PC-3 (cell line): ENCODE measurements around the gene KLHL40. TPM values are rescaled to one million over a fixed set of nuclear protein-coding genes. Genes with fewer than 3 reads are reported as not detected.

Source experiments
- ATAC-seq: fragments of 200-7000 bp; cut with Tn5 transposase; 2 replicates; pipeline ENCODE4 v1.9.1; 2020; ENCODE audit warnings: mild to moderate bottlenecking, moderate library complexity
- BruUV-seq: library from RNA; stranded (reverse); fragments of 400-500 nt; replicated peaks from 2 replicates; lab custom pipeline; 2021; lab: Mats Ljungman, UMichigan
- CTCF ChIA-PET: fragments of 300-600 bp; sonication (Branson Sonifier 250); formaldehyde crosslinking; loops from one replicate; lab custom pipeline; 2022; ENCODE audit warnings: antibody characterized with exemption; lab: Charles Lee
- POLR2A ChIA-PET: fragments of 300-600 bp; sonication (Branson Sonifier 250); formaldehyde crosslinking; loops from one replicate; lab custom pipeline; 2022; ENCODE audit warnings: antibody characterized with exemption; ENCODE audit not compliant: unreplicated experiment; lab: Charles Lee
- DNase-seq: peaks from one replicate; pipeline ENCODE4 v3.0.0-alpha.2; 2015
- H2AFZ ChIP-seq: fragments of 300-600 bp; sonication (generic); 2 replicates; pipeline ENCODE4 v1.6.0; 2016; ENCODE audit warnings: antibody characterized with exemption, low read length
- H3F3A ChIP-seq: fragments of 300-600 bp; sonication (generic); one replicate; pipeline ENCODE4 v1.6.0; 2017; ENCODE audit warnings: antibody characterized with exemption, low read length, control low read depth, mild to moderate bottlenecking; ENCODE audit not compliant: unreplicated experiment
- H3K27ac ChIP-seq: fragments of 300-600 bp; sonication (generic); 2 replicates; pipeline ENCODE4 v1.5.1; 2016; ENCODE audit warnings: mild to moderate bottlenecking, low read length
- H3K27me3 ChIP-seq: fragments of 300-600 bp; sonication (generic); 2 replicates; pipeline ENCODE4 v1.6.1; 2016; ENCODE audit warnings: low read length, mixed read lengths
- H3K36me3 ChIP-seq: fragments of 300-600 bp; sonication (generic); 2 replicates; pipeline ENCODE4 v1.6.1; 2016; ENCODE audit warnings: low read depth, mixed run types, low read length, mixed read lengths
- H3K4me1 ChIP-seq: fragments of 300-600 bp; sonication (generic); 2 replicates; pipeline ENCODE4 v1.5.1; 2016; ENCODE audit warnings: low read length; ENCODE audit not compliant: insufficient read depth
- H3K4me2 ChIP-seq: fragments of 300-600 bp; sonication (generic); 2 replicates; pipeline ENCODE4 v1.6.0; 2016; ENCODE audit warnings: low read length
- H3K4me3 ChIP-seq: fragments of 300-600 bp; sonication (generic); 2 replicates; pipeline ENCODE4 v1.5.1; 2016; ENCODE audit warnings: mild to moderate bottlenecking, low read length, mixed read lengths
- H3K79me2 ChIP-seq: fragments of 300-600 bp; sonication (generic); 2 replicates; pipeline ENCODE4 v1.6.1; 2017; ENCODE audit warnings: low read length, mixed read lengths
- H3K9ac ChIP-seq: fragments of 300-600 bp; sonication (generic); 2 replicates; pipeline ENCODE4 v1.6.0; 2016; ENCODE audit warnings: mild to moderate bottlenecking, low read length
- H3K9me2 ChIP-seq: fragments of 300-600 bp; sonication (generic); replicated peaks from 2 replicates; pipeline ENCODE4 v1.6.1; 2016; ENCODE audit warnings: mixed run types, low read length, mixed read lengths
- H3K9me3 ChIP-seq: fragments of 300-600 bp; sonication (generic); 2 replicates; pipeline ENCODE4 v1.6.1; 2016; ENCODE audit warnings: low read length, mixed read lengths
- H4K20me1 ChIP-seq: fragments of 300-600 bp; sonication (generic); 2 replicates; pipeline ENCODE4 v1.6.1; 2016; ENCODE audit warnings: low read length, mixed read lengths
- EZH2 ChIP-seq: fragments of 300-600 bp; sonication (generic); IDR thresholded peaks from one replicate; pipeline ENCODE4 v1.6.1; 2017; ENCODE audit warnings: antibody characterized with exemption, mild to moderate bottlenecking, low read length; ENCODE audit not compliant: unreplicated experiment
- EZH2phosphoT487 ChIP-seq: fragments of 300-600 bp; sonication (generic); IDR thresholded peaks from 2 replicates; pipeline ENCODE4 v1.6.1; 2018; ENCODE audit warnings: mild to moderate bottlenecking, antibody characterized with exemption, low read length, borderline replicate concordance
- intact Hi-C: fragments of 100-400 bp; cut with micrococcal nuclease; formaldehyde crosslinking; loops from 2 replicates; pipeline ENCODE4 v1.9.0; 2023
- total RNA-seq: library from RNA; depleted of rRNA; stranded (reverse); fragments of >200 nt; gene quantifications from 2 replicates; pipeline ENCODE4 v1.2.3, GENCODE V29; 2014
- TF ChIP-seq, protein P1 (sequence below): fragments of 300-600 bp; sonication (generic); conservative IDR thresholded peaks from 2 replicates; pipeline ENCODE4 v1.5.1; 2017; ENCODE audit warnings: antibody characterized with exemption, low read depth, mild to moderate bottlenecking, low read length

Gene KLHL40
- total RNA-seq, 1 experiment from 2014 or later, result not detected

DNA sequence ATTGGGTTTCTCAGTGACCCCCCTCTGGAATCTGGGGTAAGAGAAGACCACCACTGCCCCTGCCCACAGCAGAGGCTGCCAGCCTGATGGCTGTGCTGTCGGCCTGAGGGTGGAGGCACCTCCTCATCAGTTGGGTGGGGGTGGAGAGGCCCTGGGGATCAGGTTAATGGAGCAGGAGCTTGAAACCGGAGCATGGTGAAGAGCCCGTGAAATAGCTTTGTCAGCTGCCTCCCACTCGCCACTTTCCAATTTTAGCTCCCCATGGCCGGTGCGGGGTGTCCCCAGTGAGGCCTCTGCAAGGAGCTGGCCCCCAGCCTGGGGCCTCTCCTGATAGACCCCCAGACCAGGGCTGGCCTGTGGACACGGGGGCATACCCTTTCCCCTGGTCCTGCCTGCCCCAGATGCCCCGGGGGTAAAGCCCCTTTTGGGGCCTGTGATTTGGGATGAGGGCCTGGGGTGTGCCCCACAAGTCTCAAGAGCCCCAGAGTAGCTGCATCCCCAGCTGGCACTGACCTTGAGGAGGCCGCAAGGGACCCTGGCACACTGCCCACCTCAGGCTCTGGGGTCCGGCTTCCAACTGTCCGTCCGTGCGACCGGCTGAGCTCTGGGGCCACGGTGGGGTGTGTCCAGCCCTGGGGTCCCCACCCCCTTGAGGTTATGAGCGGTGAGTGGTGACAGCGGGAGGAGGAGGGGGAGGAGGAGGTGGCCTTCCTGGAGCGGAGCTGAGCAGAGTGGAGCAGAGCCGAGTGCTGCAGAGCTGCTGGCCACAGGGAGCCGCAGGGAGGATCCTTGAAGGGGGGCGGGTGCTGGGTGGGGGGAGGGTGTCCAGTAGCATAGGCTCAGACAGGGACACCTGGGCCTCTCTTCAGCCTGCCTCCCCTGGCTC is 17.0 kb downstream of the KLHL40 start, which contains the start of gene HHATL:
Gene HHATL, minus strand, starts transcription at position 733 of the 886 bp plus-strand sequence. CDS start 1,972 bp downstream, outside the sequence.
- no peaks in the 10 kb centered on the region for H3F3A ChIP-seq
- no peaks in the 10 kb centered on the region for H3K79me2 ChIP-seq
- DNase-seq, result no peak
- TF ChIP-seq EZH2 (no peak), EZH2phosphoT487 (no peak)
- TF ChIP-seq, protein P1, sequence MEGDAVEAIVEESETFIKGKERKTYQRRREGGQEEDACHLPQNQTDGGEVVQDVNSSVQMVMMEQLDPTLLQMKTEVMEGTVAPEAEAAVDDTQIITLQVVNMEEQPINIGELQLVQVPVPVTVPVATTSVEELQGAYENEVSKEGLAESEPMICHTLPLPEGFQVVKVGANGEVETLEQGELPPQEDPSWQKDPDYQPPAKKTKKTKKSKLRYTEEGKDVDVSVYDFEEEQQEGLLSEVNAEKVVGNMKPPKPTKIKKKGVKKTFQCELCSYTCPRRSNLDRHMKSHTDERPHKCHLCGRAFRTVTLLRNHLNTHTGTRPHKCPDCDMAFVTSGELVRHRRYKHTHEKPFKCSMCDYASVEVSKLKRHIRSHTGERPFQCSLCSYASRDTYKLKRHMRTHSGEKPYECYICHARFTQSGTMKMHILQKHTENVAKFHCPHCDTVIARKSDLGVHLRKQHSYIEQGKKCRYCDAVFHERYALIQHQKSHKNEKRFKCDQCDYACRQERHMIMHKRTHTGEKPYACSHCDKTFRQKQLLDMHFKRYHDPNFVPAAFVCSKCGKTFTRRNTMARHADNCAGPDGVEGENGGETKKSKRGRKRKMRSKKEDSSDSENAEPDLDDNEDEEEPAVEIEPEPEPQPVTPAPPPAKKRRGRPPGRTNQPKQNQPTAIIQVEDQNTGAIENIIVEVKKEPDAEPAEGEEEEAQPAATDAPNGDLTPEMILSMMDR, result no peak
- no TSS peak for BruUV-seq
- no peak within 1 kb of the TSS for H3K9ac ChIP-seq
- no peak within 1 kb of the TSS for H3K4me2 ChIP-seq
- no peaks in the 10 kb centered on the region for H3K36me3 ChIP-seq
- H3K27me3 ChIP-seq, result no peaks in the 10 kb centered on the region
- H4K20me1 ChIP-seq, result no peaks in the 10 kb centered on the region
- no peak within 1 kb of the TSS for H3K27ac ChIP-seq
- no peaks in the 10 kb centered on the region for H3K9me2 ChIP-seq
- H3K4me3 ChIP-seq, result no peak within 1 kb of the TSS
- ChIA-PET CTCF (no interaction called here), POLR2A (no interaction called here)
- H3K4me1 ChIP-seq, result 0 out of 2 replicates have a peak, but pooled peaks cover 6% of the 10 kb centered on the region
- ATAC-seq, result no peak
- intact Hi-C loops, result no loop called here
- H2AFZ ChIP-seq, result no peak within 1 kb of the TSS
- H3K9me3 ChIP-seq, result no peaks in the 10 kb centered on the region

DNA sequence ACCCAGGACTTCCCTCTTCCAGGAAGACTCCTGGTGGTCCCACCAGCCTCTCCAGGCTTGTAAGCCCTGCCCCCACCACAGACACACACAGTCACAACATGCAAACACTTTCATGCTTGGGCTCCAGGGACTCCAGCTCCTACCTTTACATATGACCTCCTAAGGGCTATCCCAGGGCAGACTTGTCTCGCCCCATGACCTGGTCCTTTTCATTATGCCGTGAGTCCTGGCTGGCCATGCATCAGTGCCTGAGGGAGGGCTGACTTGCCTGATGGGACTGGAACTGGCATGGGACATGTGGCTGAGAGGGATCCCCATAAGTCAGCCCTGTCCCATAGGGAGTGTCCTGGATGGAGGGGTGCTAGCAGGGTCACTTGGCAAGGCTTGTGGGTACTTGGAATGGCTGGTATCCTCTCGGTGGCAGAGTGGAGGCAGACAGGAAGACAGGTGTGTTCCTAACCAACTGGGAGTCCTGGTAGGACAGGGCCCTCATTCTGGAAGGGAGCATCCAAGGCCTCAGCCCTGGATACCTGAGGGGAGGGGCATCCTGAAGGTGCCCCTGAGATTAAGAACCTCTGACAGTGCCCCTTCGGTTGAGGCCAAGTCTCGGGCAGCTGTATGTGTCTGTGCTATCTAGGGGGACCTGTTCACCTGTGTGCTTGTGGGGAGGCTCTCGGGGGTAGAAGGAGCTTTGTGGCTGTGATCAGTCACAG is 17.8 kb downstream of the KLHL40 start:
- TF ChIP-seq EZH2, result no peak
- TF ChIP-seq EZH2phosphoT487, result no peak
- TF ChIP-seq, protein P1, result no peak
- Histone ChIP-seq H3F3A (no peaks in the 10 kb centered on the region), H3K9ac (no peak overlapping the region), H3K36me3 (no peaks in the 10 kb centered on the region), H3K4me1 (0 out of 2 replicates have a peak, but pooled peaks cover 6% of the 10 kb centered on the region), H3K9me3 (no peaks in the 10 kb centered on the region), H2AFZ (no peak overlapping the region), H3K27ac (no peak overlapping the region), H3K4me3 (no peak overlapping the region), H3K9me2 (no peaks in the 10 kb centered on the region), H3K4me2 (no peak overlapping the region), H3K79me2 (no peaks in the 10 kb centered on the region), H3K27me3 (no peaks in the 10 kb centered on the region), H4K20me1 (no peaks in the 10 kb centered on the region)
- ChIA-PET CTCF (no interaction called here), POLR2A (no interaction called here)
- no peak for DNase-seq
- no TSS peak for BruUV-seq
- intact Hi-C loops, result no loop called here
- ATAC-seq, result no peak
